HTERT RPE-1 (cell line): ENCODE measurements around the gene PITX1.
"Not testable (repeated sequence)": the region's sequence is repeated elsewhere in the genome, so short reads cannot be mapped to it uniquely, and the experiment has no call there.

Experiments
- in situ Hi-C: fragments of 300-500 bp; cut with MboI; formaldehyde crosslinking; loops from 4 replicates; pipeline ENCODE4 v1.14.3; 2020; ENCODE audit warnings: low sequenced_read_pairs

Gene PITX1

DNA sequence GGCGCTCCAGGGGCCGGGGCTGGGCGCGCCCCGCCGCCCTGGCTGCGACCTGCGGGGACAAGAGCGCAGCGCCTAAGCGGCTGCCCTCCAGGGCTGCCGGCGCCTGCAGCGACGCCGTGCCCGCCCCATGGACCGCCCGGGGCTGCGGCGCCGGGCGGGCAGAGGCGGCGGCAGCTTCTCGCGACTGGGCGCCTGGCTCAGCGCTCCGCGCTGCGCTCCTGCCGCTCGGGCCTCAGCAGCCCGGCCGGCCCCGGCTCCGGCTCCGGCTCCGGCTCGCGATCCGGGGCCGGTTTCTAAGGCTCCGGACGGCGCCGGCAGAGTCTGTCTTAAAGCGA lies at the start of gene PITX1:
TSS of gene PITX1 (minus strand) at position 328 of the 335 bp plus-strand sequence. CDS start 347 bp downstream, outside the sequence.
- in situ Hi-C loops, result no loop called here

DNA sequence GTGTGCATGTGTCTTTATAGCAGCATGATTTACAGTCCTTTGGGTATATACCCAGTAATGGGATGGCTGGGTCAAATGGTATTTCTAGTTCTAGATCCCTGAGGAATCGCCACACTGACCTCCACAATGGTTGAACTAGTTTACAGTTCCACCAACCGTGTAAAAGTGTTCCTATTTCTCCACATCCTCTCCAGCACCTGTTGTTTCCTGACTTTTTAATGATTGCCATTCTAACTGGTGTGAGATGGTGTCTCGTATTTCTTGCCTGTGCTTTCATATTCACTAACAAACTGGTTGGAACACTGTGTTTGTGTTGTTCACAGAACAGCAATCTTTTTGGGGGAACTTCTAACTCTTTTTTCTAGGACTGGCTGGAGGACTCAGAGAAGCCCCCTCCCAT lies 49.3 kb upstream of the PITX1 start:
- in situ Hi-C loops, result not testable (repeated sequence)

DNA sequence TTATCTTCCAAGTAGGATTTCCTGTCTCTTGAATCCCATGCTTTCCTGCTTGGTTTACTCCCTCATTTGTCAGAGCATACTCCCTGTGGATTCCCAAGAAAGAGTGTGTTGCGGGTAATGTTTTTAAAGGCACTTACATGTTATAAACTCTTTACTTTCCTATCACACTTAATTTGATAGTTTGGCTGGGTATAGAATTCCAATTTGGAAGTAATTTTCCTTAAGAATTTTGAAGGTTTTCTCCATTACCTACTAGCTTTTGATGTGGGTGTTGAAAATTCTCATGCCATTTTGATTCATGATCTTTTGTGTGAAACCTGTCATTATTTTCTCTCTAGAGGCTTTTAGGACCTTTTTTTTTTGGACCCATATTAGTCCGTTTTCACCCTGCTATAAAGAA lies 47.2 kb upstream of the PITX1 start:
- in situ Hi-C loops, result no loop called here

DNA sequence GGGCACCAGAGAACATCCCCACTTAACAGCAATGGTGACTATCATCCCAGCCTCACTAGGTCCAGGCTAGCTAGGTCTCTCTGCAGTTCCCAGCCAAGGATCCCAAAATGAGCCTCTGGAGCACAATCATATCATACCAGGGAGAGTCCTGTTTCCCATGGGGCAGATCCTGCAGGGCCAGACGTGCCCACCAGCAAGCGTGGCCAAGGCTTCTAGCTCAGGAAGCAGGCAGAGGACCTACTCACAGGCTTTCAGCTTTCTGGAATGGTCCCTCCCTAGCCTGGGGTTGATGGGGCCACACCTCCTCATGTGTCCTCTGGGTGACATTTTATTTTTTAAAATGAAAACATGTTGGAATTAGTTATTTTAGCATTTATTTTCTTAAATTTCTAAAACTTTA lies 45.7 kb upstream of the PITX1 start:
- in situ Hi-C loops, result no loop called here

DNA sequence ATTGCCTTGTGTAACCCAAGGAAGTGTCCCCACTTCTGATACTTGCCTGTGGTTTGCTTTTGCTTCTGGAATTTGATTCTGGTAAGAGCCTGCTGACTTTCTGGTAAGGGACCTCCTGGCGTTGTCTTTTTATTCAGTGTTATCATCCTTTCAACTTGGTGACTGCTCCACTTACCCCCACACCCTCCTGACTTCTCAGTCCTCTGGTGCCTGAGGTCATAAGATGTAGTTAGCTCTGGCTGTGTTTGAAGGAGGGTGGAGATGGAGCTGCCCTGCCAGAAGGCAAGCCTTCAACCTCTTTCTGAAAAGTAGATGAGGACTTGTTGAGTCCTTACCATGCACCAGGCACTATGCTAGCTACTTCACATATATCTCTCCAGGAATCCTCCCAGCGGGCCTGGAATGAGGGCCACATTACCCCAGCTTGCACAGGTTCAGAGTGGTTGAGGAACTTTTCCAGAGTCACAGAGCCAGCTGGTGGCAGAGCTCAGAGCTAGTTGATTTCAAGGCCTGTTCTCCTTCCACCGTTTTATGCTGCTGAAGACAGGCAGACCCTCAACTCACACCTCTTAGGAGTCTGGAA lies 45.2 kb upstream of the PITX1 start:
- in situ Hi-C loops, result no loop called here

DNA sequence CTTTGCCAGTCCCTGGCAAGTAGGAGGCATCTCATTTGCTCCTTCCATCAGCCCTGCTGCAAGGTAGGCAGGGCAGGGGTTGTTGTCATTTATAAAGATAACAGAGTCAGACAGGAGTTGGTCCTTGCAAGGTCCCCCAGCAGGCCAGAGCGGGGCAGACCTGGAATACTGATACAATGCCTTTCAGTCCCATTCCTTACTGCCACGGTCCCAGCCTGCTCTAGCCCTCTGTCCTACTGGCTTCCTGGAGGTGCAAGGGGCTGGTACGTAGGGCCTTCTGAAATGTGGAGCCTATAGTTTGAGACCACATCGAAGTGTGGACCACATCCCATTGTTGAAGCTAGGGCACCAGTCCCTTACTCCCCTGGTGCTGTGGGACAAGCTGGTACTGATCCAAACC lies 42.8 kb upstream of the PITX1 start:
- in situ Hi-C loops, result no loop called here

DNA sequence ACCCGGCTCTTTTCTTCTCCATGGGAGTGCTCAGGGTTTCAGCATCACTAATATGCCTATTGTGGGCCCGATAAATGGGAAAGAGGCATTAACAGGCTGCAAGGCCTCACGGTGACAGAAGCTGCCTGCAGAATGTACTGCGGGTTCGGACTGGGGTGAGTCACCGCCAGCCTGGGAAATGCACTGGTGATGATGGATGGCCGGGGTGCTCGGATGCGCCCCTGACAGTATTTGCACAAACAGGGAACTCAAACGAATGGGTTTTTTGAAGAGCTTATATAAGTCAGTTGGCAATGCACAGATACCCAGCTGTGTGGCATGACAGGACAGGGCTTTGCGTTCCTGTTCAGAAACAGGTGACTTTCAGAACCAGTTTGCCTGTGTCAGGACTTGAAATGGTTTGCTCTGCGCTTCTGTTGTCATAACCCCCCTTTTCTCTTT lies 42.0 kb upstream of the PITX1 start:
- in situ Hi-C loops, result no loop called here

DNA sequence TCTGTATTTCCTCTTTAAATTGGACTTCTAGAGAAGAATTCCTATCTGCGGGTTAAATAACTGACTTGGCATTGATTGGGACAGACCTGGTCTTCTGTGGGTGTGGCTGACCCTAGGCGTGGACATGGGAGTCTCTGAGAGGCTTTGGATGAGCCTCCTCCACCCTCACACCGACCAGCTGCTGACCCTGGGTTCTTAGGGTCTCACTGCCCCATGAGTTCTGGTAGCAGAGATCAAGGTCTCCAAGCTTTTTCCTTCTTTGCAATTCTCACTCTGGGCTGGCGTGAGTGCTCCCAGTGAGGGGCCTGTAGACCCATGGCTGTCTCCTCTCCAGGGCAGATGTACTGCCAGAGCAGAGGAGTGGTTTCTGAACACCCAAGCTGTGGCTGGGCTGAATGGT lies 41.6 kb upstream of the PITX1 start:
- in situ Hi-C loops, result no loop called here

DNA sequence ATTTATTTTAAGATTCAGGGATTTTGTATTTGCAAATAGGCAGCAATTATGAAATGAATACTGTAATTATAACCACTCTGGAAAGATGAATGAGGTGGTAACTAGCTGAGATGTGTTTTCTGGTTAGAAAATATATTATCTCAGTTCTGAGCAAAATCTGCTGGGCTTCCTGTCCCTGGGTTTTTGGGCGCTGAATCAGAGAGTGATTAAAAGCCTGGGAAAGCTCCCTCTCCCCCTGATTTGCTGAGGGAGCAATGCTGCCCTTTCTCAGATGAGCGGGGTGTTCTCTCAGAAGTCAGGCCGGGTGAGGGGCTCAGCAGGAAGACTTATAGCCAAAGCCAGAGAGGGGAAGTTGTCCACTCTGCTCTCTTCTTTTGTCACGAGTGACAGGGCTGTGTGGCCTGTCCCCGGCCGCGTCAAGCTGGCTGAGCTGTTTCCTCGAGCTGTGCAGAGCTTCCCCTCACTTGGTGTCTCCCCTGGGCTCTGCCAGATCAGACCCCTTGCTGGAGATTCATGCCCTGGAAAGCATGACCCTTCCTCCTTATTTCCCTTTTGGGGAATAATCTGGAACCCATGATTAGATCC lies 39.8 kb upstream of the PITX1 start:
- in situ Hi-C loops, result no loop called here

DNA sequence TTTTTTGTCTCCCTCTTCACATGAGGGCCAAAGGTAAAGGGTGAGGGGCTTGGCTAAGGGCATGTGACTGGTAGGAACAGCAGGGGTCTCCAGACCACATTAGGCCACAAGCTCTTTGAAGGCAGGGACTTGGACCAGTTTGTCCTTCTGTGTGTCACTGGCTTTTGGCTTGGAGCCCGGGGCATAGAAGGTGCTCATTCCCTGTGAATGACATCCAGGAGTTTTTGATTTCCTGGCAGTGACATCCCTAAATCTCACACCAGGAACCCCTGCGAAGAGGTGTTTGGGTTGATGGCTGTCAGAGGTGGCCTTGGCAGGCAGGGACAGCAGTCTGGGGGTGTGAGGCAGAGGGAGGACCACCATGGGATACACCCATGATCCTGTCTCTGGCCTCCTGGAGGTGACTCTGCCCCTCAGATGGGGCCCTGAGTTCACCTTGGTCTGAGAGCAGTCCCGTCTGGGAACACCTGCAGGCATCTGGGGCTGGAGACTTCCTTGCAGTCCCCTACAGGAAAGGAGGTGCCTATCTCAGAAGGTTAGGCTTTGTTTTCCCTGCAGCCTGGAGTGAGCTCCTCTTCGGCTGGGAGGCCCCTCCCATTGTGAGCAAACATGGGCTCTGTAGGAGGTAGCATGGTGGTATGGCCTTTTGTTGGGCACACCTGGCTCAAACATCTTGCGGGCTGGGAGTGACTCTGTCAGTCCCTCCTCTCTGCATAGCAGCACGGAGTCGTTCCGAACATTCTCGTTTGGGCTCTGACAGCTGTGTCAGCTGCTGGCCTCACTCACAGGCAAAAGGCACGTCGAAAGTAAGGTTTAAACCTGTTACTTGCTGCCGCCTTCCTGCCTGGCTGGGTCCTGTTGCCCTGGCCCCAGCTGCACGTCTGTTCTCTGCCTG lies 38.6 kb upstream of the PITX1 start:
- in situ Hi-C loops, result no loop called here

DNA sequence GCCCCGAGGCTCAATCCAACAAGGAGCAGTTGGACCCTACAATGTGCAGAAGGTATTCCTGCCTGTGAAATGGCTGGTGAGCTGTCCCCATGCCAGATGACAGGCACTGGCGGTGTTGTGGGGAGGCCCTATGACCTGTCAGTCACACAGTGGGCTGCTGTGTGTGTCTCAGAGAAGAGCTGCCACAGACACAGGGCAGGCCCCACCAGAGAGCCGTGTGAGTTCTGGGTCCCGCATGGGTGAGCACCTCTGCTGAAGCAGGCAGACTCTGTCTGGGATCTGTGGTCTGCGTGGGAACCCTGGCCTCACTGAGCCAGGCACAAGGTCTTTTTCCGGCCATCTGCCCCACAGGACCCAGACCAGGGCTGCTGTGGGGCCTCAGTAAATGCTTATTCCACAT lies 37.3 kb upstream of the PITX1 start:
- in situ Hi-C loops, result no loop called here

DNA sequence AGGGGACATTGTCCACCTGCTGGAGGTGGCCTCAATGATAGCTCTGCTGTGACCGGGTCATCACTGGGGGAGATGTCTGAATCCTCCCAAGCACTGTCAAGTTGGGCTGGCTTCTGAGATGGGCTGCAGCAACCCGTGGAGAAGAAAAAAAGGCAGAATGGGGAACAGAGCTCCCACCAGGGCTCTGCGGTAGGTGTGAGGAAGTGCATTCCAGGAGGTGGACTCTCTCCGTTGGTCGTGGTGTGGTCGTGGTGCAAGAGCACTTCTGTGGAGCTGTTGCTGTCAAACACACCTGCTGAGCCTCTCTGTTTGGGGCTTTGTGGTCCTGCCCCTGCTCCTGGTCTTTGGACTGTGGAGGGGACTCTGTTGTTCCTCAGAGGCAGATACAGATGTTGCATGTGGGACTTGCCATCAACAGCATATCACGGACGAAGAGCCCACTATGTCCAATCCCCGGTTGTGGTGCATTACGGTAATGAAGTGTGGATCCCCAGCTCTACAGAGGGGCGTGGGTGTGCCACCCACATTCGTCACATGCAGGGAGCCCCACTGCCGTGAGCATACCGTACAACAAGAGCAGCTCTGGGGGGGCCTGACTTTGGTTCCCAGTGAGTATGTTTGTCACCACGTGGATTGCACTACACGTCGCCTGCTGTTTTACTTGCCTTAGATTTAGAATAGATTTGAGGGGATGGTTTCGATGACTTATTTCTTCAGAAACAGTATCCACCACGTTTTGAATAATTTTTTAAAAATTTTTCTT lies 36.0 kb upstream of the PITX1 start:
- in situ Hi-C loops, result no loop called here

DNA sequence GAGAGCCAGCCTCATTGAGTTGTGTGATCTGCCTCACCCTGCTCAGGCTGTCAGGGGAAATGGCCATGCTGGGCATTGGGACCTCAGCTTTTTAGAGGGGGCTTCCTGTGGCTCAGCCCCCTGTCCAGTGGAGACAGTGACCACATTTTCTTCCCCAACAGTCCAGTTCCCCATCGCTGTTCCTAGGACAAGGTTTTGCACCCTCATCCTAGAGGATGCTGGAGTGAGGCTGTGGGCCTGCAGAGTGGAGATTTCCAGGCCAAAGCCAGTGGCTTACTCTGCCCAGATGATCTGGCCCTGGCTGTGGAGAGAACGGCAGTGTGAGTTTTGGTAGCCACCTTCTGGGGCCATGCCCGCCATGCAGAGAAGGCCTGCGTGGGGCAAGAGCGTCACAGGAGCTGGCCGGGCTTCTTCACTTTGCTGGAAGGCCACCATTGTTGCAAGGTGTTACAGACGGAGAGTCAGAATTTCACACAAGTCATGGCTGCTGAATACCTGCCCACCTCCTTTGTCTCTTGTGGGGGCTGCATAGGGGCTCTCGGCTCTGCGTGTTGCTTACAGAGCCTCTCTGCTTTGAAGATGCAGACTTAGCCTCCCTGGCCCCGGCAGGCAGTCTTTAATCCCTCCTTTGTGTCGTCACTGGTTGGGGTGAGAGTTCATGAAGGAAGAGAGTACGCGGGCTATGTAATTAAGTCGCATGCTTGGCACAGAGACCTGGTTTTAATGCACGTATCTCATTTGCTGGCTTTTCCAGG lies 35.2 kb upstream of the PITX1 start:
- in situ Hi-C loops, result no loop called here

DNA sequence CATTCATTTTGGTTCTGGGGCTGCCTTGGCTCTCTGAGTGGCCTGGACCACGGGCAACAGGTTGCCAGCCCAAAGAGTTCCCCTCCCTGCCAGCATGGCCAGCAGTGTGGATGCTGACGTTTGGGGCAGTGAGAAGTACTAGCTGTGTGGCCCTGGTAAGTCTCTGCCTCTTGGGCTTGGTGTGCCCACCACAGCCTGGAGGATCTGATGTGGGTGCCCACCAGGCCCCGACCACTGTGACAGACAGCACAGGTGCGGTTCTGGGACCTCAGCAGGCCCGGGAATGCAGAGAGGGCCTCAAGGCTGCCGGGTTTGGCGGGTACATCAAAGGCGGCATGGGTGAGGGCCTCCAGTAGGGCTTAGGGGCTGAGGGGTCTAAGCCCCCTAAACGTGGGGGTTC lies 33.6 kb upstream of the PITX1 start:
- in situ Hi-C loops, result no loop called here

DNA sequence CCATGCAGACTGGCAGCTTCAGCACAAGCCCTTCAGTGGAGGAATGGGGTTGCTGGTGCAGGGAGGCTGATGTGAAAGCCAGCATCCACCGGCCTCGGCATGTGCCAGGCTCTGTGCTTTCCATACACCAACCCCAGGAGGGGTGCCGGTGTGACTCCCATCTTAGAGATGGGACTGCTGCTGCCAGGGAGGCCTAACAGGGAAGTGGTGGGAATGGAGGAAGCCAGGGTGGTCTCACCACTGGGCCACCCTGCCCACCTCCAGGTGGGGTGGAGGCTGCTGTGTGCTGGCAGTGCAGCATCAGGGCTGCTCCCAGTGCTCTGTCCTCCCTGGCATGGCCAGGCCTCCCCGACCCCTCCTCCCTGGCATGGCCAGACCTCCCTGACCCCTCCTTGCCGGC lies 32.8 kb upstream of the PITX1 start:
- in situ Hi-C loops, result no loop called here

DNA sequence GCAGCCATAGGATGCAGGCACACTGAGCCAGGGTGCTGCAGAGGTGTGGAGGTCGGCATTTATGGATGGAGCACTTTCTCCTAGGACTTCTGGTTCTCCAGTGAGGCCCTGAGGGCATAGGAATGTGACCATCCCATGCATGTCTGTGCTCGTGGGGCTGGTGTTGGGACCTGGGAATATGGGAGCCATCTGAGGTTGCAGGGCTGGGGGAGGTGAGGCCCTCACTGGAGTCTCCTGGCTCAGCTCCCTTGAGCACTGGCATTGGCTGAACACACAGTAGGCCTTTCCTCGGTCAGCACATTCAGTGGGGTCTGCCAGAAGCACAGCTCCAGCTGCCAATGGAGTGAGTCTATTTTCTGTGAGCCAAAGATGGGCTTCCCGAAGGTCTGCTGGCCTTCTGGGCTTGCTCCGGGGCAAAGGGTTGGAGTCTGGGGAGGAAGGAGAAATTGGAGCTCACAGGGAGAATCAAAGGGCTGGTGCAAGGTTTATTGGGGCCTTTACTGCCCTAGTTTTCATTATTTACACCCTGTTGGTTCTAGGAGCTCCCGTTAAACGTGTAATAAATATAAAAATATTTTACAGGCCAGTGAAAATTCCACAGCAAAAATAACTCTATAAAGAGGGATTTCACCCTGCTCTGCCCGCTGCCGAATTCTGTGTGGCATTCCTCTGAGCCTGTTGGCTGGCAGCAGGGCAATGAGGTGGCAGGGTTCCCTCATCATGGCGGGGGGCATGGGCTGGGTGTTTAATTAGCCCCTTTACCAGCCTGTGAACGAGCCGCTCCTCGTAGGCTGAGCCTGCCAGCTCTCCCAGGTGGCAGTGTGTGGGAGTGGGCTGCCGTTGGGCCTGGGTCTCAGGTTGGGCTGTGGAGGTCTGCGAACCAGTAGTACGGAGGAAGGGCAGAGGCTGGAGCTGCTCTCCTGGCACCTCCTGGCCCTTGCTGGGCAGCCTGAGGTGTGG lies 31.6 kb upstream of the PITX1 start:
- in situ Hi-C loops, result no loop called here

DNA sequence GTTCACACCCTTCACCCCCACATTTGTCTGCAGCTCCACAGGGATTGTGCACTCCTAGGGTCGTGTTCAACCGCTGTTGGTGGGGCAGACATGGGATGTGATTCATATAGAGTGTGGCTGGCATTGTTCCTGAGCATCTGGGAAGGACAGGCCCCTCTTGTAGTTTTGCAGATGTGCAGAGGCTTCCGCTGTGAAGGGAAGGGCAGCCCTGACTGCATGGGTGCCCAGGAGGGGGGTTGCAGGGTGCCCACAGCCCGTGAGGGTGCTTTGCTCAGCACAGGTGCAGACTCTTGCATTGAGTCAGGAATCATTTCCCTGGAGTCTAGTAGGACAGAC lies 30.2 kb upstream of the PITX1 start:
- in situ Hi-C loops, result no loop called here

DNA sequence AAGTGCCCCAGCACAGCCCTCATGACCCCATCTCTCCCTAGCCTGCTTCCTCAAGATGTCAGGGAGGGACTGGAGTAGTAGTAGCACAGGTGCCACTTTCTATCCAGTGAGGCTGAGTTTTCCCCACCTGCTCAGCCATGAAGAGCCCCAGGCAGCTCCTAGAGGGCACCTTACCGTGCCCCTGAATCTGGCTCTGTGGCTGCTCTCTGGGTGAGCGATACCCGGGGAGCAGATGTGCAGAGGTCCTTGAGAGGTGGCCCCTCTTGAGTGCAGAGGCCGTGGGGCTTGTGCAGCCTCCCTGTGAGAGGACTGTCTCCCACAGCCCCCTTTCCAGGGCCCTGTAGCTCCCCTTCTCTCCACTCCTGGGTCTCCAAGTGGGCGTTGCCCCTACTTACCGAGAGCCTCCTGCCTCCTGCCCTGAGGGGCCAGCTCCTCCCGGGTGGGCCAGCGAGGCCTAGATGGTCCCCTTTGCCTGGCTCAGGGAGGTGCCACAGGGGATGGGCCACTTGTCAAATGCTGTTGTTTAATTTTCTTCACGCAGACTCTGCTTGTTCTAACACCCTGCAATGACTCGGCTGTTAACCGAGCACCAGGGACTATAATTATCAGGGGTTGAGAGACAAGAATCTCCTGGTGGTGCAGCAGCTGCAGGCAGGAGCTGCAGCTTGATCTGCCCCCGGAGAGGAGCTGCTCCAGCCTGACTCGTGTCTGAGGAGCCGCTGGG lies 29.6 kb upstream of the PITX1 start:
- in situ Hi-C loops, result no loop called here

DNA sequence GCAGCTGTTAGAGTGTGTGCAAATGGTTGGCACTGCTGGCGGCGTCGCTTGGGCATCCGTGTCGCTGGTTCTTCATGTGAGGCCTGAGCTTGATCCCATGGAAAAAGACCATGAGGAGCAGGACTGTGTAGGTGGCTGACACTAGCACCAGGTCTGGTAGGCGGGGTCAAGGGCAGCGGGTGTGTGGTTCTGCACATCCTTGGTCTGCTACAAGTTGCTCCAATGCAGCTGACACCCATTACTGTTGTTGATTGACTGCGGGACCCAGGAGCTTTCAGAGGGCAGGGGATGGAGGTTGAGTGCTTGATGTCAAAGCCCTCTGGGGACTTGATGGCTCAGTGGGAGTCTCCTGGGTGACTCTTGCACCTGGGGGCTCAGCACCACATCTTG lies 29.0 kb upstream of the PITX1 start:
- in situ Hi-C loops, result no loop called here
